Measurements from ENCODE around the gene CHMP4A.
A peak's percentile ranks its signal among the peaks of the same experiment; 100 is the strongest.
"Not testable (repeated sequence)": the region's sequence is repeated elsewhere in the genome, so short reads cannot be mapped to it uniquely, and the experiment has no call there.

CHMP4A gene

DNA sequence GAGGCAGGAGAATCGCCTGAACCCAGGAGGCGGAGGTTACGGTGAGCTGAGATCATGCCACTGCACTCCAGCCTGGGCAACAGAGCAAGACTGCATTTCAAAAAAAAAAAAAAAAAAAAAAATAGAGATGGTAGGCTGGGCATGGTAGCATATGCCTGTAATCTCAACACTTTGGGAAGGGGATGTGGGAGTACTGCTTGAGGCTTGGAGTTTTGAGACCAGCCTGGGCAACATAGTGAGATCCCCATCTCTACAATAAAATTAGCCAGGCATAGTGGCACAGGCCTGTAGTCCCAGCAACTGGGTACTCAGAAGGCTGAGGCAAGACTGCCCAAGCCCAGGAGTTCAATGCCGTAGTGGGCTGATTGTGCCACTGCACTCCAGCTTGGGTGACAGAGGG, 9.7 kb upstream of the CHMP4A start:
- not testable (repeated sequence) for DNase-seq

DNA sequence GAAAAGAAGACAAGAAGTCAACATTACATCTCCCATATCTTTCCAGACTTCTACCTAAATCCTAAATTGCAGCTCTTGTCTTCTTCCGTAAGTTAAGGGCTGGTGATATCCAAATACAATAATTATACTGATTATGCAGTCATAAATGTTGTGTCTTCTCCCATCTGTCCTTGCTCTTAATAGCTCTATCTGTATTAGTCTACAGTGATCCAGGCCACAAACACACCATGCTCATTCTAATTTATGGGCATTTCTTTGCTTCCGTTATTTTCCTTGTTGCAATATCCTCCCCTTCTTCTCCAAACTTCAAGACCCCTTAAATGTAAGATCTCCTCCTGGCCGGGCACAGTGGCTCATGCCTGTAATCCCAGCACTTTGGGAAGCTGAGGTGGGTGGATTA, 6.2 kb upstream of the CHMP4A start:
- DNase-seq, result no peak

DNA sequence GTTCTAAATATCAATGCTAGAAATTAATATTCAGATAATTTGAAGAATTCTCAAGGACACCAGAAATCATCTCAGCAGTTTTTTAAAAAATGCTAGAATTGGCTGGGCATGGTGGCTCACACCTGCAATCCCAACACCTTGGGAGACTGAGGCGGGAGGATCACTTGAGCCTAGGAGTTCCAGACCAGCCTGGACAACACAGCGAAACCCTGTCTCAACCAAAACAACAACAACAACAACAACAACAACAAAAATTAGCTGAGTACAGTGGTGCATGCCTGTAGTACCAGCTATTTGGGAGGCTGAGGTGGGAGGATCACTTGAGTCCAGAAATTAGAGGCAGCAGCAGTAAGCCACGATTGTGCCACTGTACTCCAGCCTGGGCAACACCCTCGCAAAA, 5.8 kb upstream of the CHMP4A start:
- no peak for DNase-seq

DNA sequence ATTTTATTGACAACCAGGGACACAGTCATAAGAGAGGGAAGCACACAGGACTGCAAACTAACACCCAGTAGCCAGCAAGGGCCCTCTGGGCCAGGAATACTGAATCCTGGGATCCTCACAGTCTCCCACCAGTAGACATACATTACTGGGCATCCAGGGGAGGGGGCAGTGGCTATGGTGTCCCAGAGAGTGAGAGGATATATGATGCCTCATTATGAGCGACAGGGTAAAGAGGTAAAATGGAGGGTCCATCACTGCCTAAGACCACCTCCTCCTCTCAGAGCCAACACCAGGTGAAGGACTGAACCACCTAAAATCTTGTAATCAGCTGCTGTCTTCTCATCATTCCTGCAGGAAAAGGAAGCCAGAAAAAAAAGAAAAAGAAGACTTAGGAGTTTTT, 3.6 kb upstream of the CHMP4A start:
- not testable (repeated sequence) for DNase-seq

DNA sequence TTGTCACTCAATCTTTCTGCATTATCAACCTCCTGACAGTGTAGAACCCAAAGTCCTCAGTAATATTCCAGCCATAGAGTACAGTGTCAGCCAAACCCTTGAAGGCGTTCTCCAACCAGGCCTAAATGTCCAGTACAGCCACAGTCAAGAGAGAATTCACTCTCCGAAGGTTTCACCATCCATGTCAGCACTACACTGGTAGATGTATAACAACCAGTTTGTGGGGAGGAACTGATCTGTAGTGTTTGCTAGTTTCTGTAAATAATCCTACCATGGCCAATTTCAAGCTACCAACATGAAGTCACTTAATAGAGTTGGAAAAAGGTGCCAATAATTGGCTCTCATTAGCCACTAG, 3.0 kb upstream of the CHMP4A start:
- DNase-seq, result no peak

DNA sequence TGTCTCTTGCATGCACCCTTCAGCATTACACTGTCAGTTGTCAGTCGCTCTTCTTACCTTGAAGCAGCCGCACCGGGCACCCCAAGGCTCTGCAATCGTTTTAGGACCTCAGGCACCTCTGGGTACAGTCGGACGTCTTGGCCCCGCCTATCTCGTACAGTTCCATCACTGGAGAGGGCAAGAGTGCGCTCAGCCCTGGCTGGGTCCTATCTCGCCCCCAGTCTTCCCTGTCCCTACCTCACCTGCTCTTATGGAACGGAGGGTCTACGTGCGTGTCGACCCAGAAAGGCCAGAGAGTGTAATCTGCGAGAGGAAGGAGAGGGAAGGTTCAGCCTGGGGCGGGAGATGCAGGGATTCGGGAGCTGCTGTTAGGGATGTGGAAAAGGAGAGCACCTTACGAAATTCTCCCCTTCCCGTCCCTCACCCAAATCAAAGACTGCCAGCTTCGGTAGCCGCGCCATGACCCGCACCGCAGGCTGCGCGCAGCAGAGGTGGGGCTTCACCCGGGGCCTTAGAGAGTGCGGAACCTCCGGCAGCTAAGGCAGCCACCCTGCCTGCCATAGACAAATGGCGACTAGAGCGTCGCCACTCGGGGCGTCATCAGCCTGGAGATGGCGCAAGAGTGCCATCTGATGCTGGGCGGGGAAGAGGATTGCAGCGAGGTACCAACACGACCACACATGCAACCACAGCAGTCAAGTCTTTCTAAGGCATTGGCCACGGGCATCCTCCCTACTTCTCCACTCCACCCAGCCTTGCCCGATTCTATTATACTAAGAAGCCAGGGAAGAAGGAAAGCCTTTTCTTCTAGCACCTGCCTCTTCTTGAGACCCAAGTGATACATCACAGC, 2.4 kb upstream of the CHMP4A start, which contains the start of gene MDP1:
MDP1 (minus strand) TSS at position 572 of the 850 bp plus-strand sequence; CDS start at position 461, 111 bp downstream.
- DNase-seq, result peak; percentile 78

DNA sequence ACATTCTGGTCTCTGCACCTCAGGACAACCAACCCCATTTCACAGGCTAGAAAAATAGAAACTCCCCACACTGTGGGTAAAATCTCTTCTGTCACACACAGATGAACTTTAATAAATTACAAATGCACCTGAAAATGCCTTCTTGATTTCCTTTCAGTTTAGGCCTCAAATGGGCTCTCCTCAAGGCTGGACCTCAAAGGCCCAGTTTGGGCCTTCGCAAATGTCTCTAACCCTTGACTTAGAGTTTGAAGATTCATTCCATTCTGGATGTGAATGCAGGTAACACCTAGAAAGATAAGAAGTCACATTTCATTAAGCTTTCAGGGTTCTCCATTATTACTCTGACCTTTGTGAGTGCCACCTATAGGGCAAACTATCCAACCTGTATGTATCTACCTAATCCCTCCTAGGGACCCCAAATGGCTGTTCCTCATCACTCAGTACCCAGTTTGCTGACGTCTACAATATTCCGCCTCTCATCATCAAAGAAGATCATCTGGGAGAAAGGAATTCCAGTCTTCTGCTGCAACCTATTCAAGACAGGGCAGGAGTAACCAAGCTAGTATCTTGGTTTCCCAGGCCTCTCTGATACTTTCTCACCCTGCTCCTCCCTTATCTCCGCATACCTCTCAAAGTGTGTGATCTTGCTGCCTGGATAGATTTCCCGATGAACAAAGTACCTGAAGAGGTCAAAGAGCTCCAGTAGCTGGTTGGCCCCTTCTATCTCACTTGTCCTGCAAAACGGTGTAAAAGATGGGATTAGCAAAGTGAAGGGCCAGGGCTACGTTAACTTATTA, 776 bp upstream of the CHMP4A start:
- no peak for DNase-seq

DNA sequence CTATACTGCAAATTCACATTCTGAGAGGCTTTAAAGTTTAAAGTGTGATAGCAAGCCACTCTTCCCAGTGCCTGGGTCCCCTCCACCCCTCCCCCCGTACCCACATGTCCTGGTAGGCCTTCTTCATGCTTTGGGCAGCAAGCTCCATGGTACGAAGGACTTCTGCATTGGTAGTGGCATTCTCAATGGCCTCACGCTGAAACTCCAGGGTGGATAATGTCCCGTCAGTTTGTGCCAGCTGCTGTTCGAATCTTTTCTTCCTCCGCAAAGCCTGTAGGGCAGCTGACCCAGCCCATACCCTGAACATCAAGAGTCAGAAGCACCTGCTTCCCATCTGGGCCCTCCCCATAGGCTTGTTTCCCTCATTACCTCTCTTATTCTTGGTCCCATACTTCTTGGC, 2.0 kb downstream of the CHMP4A start:
- DNase-seq, result no peak

DNA sequence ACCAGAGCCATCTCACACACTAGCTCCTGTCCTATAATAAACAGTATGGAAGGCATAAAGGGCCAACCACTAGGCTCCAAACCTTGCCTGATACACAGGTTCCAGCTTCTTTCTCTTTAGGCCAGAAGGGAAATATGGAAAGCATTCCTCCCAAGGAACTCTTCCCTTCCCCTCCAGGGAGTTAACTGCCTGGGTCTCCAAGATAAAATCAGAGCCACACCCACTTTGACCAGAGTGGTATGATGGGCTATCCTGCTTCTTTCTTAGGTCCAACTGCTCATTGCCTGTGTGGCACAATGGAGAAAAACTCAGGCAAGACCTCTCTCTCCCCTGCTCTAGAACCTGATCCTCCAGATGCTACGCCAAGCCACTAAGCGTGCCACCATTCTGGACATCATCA, 5.7 kb downstream of the CHMP4A start:
- DNase-seq, result no peak

DNA sequence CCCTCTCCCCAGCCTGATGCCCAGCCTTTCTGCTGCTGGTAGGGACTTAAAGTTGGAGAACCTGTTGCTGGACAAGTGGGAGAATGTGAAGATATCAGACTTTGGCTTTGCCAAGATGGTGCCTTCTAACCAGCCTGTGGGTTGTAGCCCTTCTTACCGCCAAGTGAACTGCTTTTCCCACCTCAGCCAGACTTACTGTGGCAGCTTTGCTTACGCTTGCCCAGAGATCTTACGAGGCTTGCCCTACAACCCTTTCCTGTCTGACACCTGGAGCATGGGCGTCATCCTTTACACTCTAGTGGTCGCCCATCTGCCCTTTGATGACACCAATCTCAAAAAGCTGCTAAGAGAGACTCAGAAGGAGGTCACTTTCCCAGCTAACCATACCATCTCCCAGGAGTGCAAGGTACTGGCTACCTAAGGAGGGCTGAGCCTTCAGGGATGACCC, 6.2 kb downstream of the CHMP4A start:
- no peak for DNase-seq

DNA sequence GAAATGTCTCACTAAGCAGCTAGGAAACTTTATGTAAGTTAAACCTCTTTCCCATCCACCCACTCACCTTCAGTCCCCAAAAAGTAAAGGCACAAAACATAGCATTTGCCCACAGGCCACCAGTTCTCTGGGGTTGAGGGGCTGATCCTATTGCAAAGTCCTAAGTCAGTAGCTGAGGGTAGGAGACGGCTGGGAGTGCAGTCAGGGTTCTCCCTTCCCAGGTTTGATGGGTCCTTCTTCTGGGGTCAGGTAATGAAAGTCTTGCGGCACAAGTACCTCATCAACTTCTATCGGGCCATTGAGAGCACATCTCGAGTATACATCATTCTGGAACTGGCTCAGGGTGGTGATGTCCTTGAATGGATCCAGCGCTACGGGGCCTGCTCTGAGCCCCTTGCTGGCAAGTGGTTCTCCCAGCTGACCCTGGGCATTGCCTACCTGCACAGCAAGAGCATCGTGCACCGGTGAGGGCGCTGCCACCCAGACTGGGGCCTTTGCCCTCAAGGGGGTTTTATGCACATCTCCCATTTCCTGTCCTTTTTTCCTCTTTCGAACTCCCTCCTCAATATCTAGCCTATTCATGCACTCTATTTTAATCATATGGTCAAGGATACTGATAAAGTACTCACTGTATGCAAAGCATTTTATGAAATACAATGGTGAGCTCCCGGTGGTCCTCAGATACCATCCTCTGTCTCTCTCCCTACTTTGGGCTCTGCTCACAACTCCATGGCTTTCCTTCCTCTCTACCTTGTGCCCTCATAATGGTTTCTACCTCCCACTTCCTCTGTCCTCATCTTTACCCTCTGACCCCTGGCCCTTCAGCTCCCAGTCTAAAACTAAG, 6.8 kb downstream of the CHMP4A start:
- no peak for DNase-seq

DNA sequence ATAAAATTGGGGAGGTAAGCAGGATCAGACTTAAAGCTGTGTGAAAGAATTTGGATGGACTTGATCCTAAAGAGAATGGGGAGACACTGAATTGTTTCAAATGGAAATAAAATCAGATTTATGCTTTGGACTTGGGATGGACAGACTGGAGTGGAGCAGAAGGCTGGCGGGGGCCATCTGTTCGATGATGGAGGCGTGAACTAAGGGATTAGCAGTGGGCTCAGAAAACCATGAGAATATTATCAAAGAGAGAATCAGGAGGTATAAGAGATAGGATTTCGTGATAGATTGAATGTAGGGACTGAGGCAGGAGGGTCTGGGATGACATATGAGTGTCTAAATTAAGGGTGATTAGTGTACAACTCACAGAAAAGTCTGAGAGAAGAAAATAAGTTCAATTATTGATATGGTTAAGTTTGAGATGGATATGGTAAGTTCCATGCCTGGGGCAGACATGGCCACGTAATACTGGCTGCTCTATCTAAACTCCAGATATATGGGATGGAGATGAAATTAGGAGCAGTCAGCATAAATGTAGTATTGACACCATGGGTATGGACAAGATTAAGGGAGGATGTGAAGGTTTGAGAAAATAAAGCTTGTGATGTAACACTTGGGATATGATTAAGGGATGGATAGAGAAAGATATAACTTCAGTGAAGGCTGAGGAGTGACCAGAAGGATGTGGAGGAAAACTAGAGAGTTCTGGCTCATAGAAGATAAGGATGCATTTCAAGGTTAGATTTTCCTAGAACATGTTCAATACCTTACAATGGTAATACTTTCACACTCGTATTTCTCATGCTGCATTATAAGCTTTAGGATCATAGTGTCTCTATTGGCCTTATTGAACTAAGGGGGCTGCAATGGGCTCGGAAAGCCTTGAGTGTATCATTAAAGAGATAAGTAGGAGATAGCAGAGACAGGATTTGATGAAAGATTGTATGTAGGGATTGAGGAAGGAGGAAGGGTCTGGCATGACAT, 8.8 kb downstream of the CHMP4A start:
- no peak for DNase-seq

DNA sequence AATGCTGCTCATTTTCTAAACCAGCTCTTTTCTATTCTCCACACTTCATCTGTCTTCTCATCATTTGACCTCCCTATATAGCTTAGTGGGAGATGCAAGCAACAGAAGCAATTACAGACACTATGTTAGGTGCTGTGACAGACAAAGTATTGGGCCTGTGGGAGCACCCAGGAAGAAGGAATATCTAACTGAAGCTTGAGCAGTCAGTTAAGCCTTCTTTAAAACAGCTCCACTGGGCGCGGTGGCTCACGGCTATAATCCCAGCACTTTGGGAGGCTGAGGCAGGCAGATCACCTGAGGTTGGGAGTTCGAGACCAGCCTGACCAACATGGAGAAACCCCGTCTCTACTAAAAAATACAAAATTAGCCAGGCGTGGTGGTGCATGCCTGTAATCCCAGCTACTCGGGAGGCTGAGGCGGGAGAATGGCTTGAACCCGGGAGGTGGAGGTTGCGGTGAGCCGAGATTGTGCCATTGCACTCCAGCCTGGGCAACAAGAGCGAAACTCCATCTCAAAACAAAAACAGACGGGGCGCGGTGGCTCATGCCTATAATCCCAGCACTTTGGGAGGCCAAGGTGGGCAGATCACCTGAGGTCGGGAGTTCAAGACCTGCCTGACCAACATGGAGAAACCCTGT, 9.9 kb downstream of the CHMP4A start:
- not testable (repeated sequence) for DNase-seq

DNA sequence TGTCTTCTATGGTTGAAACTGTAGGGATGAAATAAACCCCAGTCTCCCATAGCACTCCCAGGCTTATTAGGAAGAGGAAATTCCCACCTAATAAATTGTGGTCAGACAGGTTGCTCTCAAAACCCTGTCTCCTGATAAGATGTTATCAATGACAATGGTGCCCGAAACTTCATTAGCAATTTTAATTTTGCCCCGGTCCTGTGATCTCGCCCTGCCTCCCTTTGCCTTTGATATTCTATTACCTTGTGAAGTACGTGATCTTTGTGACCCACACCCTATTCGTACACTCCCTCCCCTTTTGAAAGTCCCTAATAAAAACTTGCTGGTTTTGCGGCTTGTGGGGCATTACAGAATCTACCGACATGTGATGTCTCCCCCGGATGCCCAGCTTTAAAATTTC, 10.8 kb downstream of the CHMP4A start:
- DNase-seq, result not testable (repeated sequence)

DNA sequence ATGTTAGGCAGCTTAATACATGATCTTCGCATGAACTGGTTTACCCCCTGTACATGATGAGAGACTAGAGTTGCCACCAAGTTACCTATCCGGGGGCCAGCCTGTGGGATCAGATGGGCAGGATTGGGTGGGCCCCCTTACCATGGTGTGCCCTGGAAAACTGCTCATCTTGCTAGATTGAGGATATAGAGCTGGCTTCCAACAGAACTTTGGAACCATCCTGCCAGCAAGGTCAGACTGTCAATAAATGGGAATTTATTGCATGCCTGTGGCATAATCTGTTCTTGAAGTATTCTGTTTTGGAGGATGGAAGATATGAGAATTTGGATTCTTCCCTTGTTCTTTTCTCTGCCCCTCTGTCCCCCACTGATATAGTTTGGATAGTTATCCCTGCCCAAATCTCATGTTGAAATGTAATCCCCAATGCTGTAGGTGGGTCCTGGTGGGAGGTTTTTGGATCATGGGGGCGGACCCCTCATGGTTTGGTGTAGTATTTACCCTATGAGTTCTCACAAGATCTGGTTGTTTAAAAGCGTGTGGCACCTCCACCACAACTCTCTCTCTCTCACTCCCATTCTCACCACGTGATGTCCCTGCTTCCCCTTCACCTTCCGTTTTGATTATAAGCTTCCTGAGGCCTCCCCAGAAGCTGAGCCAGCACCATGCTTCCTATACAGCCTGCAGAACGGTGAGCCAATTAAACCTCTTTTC, 14.3 kb downstream of the CHMP4A start:
- DNase-seq, result no peak

DNA sequence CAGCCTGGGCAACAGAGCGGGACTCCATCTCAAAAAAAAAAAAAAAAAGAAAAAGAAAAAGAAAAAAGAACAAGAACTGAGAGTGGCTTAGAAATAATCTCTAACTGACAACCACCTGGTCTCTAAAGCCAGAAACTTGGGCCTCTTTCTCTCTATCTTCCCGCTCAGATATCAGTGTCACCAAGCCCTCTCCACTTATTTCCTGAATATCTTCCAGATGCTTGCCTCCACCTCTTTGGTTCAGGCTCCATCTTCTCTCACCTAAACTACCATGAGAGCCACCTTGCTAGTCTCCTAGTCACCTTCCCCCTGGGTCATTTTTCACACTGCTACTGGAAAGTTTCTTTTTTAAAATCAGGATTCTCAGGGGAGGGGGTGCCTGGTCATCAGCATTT, 16.2 kb downstream of the CHMP4A start:
- no peak for DNase-seq

DNA sequence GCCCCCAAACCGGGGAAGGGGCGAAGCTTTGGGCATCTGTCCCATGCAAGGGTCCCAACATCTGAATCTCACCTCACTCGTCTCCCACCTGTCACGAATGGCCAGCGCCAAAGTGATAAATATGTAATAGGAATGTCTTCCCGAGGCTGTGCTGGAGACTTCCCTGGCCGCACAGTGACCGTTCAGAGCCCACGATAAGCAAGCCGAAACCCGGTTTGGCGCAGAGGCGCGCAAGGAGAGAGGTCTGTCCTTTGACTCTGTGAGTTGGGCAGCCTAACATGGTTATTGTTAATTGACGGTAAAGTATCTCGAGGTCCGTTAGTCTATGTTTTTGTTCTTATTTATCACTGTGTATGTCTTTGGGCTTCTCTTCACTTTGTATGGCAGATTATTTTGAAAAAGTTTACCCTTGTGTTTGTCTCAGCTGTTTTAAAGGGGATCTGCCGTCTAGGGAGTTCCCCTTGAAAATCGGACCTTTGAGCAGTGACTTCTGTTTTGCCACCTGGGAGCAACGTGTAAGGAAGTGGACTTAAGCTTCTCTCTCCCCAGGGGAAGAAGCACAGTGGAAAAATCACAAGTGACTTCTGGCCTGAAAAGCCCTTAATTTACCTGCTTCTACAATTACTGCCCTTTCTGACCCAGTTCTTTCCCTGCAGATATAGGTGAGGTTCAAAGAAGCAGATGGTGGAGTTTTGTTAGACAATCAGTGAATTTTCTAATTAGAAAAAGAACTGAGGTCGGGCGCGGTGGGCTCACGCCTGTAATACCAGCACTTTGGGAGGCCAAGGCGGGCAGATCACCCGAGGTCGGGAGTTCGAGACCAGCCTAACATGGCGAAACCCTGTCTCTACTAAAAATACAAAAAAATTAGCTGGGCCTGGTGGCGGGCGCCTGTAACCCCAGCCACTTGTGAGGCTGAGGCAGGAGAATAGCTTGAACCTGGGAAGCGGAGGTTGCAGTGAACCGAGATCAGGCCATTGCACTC, 16.9 kb downstream of the CHMP4A start:
- no peak for DNase-seq

DNA sequence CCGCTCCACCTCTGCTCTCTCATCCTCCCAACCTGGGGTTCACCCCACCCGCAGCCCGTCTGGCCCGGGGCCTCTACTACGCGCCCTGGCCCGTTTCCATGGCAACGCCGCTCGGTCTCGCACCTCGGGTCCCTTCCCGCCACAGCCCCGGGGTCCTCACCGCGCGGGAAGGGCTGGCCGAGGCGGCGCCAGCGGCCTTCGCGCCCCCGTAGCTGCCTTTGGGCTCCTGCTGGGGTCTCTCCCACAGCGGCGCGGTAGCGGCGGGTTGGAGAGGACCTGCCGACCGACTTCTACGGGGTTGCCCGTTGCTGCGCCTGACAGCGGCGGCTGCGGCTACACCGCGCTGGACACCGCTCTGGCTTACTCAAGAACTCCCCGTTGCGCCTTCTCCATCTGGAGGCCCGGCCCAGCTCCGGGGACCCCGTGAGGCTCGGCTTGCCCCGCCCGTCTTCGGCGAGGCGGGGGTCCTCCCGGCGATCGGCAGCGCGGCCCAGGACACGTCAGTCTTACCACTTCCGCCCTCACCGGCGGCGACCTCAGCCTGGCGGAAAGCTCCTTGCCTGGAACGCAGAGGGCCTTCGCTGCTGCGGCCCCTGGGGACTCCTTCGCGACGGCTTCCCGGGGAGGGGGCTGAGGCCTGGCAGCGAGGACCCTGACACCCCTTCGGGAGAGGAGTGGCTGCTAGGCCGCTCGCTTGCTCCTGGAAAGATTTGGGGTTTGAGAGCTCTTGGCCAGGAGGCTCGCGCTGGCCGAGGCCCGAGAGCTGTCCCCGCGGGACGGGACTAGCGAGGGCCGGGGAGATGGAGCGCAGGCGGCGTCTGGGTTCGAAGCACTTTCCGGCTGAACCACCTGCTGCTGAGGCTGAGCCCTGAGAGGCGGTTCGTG, 17.9 kb downstream of the CHMP4A start, which contains the start of gene TM9SF1:
TM9SF1 (minus strand) TSS at position 256 of the 885 bp plus-strand sequence. CDS start 422 bp downstream, outside the sequence.
- peak; percentile 88 for DNase-seq
